Trophoblast cell (in vitro differentiated cells and primary cell): ENCODE data around the gene CCDC106.

Experiments used
- DNase-seq, 2 donors: peaks; one replicate each; pipeline ENCODE4 v3.0.0-alpha.2; 2016
- H2AFZ ChIP-seq: 2 replicates; pipeline ENCODE4 v1.6.1; 2013; ENCODE audit warnings: low read length, moderate library complexity, mild to moderate bottlenecking; ENCODE audit not compliant: insufficient read depth, poor library complexity
- H2AK5ac ChIP-seq: 2 replicates; pipeline ENCODE4 v1.6.1; 2013; ENCODE audit warnings: mild to moderate bottlenecking, low read length
- H2BK120ac ChIP-seq: 2 replicates; pipeline ENCODE4 v1.6.1; 2013; ENCODE audit warnings: low read length, mild to moderate bottlenecking, moderate library complexity; ENCODE audit not compliant: insufficient read depth, poor library complexity
- H2BK12ac ChIP-seq: 2 replicates; pipeline ENCODE4 v1.6.1; 2013; ENCODE audit warnings: mild to moderate bottlenecking, low read length, moderate library complexity
- H2BK5ac ChIP-seq: 2 replicates; pipeline ENCODE4 v1.6.1; 2013; ENCODE audit warnings: low read length, low read depth, moderate library complexity, mild to moderate bottlenecking; ENCODE audit not compliant: poor library complexity
- H3K14ac ChIP-seq: 2 replicates; pipeline ENCODE4 v1.6.1; 2013; ENCODE audit warnings: mild to moderate bottlenecking, low read length
- H3K18ac ChIP-seq: 2 replicates; pipeline ENCODE4 v1.6.1; 2013; ENCODE audit warnings: mild to moderate bottlenecking, low read length
- H3K23ac ChIP-seq: 2 replicates; pipeline ENCODE4 v1.6.1; 2013; ENCODE audit warnings: low read length
- H3K27ac ChIP-seq: 2 replicates; pipeline ENCODE4 v1.5.1; 2013; ENCODE audit warnings: low read depth, mild to moderate bottlenecking, inconsistent platforms, low read length, moderate library complexity
- H3K27me3 ChIP-seq: 2 replicates; pipeline ENCODE4 v1.6.1; 2013; ENCODE audit warnings: inconsistent platforms, mild to moderate bottlenecking, low read length, moderate library complexity; ENCODE audit not compliant: insufficient read depth
- H3K36me3 ChIP-seq, 2 experiments: 1 replicate in 1 of 2; 2 replicates in 1 of 2; pipeline ENCODE4 v1.6.1; 2013; ENCODE audit warnings: low read length in 2 of 2, mild to moderate bottlenecking in 2 of 2, moderate library complexity in 1 of 2; ENCODE audit not compliant: insufficient read depth in 2 of 2, control insufficient read depth in 1 of 2
- H3K4ac ChIP-seq: 2 replicates; pipeline ENCODE4 v1.6.1; 2013; ENCODE audit warnings: low read depth, mild to moderate bottlenecking, low read length, moderate library complexity
- H3K4me1 ChIP-seq, 2 experiments: 1 replicate in 1 of 2; 2 replicates in 1 of 2; pipeline ENCODE4 v1.6.1; 2013; ENCODE audit warnings: low read length in 2 of 2, mild to moderate bottlenecking in 2 of 2, moderate library complexity in 1 of 2; ENCODE audit not compliant: insufficient read depth in 2 of 2, control insufficient read depth in 1 of 2
- H3K4me2 ChIP-seq: 2 replicates; pipeline ENCODE4 v1.6.1; 2013; ENCODE audit warnings: inconsistent platforms, mild to moderate bottlenecking, low read length, moderate library complexity
- H3K4me3 ChIP-seq: 2 replicates; pipeline ENCODE4 v1.5.1; 2013; ENCODE audit warnings: mild to moderate bottlenecking, low read depth, low read length, inconsistent platforms
- H3K79me1 ChIP-seq: one replicate; pipeline ENCODE4 v1.6.1; 2013; ENCODE audit warnings: low read length
- H3K79me2 ChIP-seq: 2 replicates; pipeline ENCODE4 v1.6.1; 2013; ENCODE audit warnings: low read length, mild to moderate bottlenecking; ENCODE audit not compliant: control insufficient read depth, insufficient read depth, poor library complexity
- H3K9ac ChIP-seq: 2 replicates; pipeline ENCODE4 v1.6.1; 2013; ENCODE audit warnings: mild to moderate bottlenecking, low read length
- H3K9me3 ChIP-seq: 2 replicates; pipeline ENCODE4 v1.6.1; 2013; ENCODE audit warnings: low read depth, mild to moderate bottlenecking, control low read depth, inconsistent platforms, low read length; ENCODE audit not compliant: insufficient read depth
- H4K12ac ChIP-seq: 2 replicates; pipeline ENCODE4 v1.6.1; 2013; ENCODE audit warnings: low read depth, mild to moderate bottlenecking, low read length, moderate library complexity
- H4K8ac ChIP-seq: 2 replicates; pipeline ENCODE4 v1.6.1; 2013; ENCODE audit warnings: low read depth, mild to moderate bottlenecking, low read length, moderate library complexity
- H4K91ac ChIP-seq: one replicate; pipeline ENCODE4 v1.6.1; 2013; ENCODE audit warnings: low read depth, mild to moderate bottlenecking, low read length, moderate library complexity
- WGBS: extraction: QIAGEN DNeasy Blood & Tissue Kit; methylation state at CpG from one replicate; pipeline ENCODE4 v1.1.7; 2013; ENCODE audit warnings: missing lambda C conversion rate; ENCODE audit not compliant: insufficient read length, insufficient coverage; ENCODE audit errors: extremely low coverage; 5-methylcytosine and 5-hydroxymethylcytosine counted together

Gene CCDC106

GRCh38 chr19:55638864-55639359 is 9.1 kb upstream of the CCDC106 start:
- H3K4ac ChIP-seq, result no peak overlapping the region
- no peak overlapping the region for H2BK5ac ChIP-seq
- no CpG with 5 or more reads among the region's 6 CpGs for WGBS
- DNase-seq, result peak in 1 of 2 donors; percentile 43
- H2AFZ ChIP-seq, result no peak overlapping the region
- no peak overlapping the region for H3K23ac ChIP-seq
- H3K79me2 ChIP-seq, result peaks cover 25% of the 10 kb centered on the region
- no peak overlapping the region for H3K27ac ChIP-seq
- H4K8ac ChIP-seq, result no peak overlapping the region
- no peak overlapping the region for H2AK5ac ChIP-seq
- peaks cover 4 to 7% of the 10 kb centered on the region in 2 experiments for H3K36me3 ChIP-seq
- peaks cover 24 to 31% of the 10 kb centered on the region in 2 experiments for H3K4me1 ChIP-seq
- H3K18ac ChIP-seq, result no peak overlapping the region
- H2BK12ac ChIP-seq, result no peak overlapping the region
- no peak overlapping the region for H3K4me2 ChIP-seq
- H3K4me3 ChIP-seq, result no peak overlapping the region
- H2BK120ac ChIP-seq, result no peak overlapping the region
- no peak overlapping the region for H3K9ac ChIP-seq
- H3K14ac ChIP-seq, result no peak overlapping the region
- no peaks in the 10 kb centered on the region for H3K27me3 ChIP-seq
- no peak overlapping the region for H4K91ac ChIP-seq
- H3K9me3 ChIP-seq, result no peaks in the 10 kb centered on the region
- H3K79me1 ChIP-seq, result peaks cover 25% of the 10 kb centered on the region
- H4K12ac ChIP-seq, result peak overlapping the region; percentile 33

GRCh38 chr19:55640043-55640576 is 7.9 kb upstream of the CCDC106 start:
- WGBS, result no CpG with 5 or more reads among the region's 38 CpGs
- H3K36me3 ChIP-seq, result peaks cover 11 to 15% of the 10 kb centered on the region in 2 experiments
- H3K9ac ChIP-seq, result peak overlapping the region; percentile 6
- H3K23ac ChIP-seq, result no peak overlapping the region
- peak overlapping the region; percentile 91 for H2AK5ac ChIP-seq
- peak overlapping the region; percentile 90 for H3K27ac ChIP-seq
- DNase-seq, result peak; percentile 67 to 69
- H2BK12ac ChIP-seq, result no peak overlapping the region
- H3K79me1 ChIP-seq, result peaks cover 23% of the 10 kb centered on the region
- H4K91ac ChIP-seq, result peak overlapping the region; percentile 82
- no peaks in the 10 kb centered on the region for H3K27me3 ChIP-seq
- H3K14ac ChIP-seq, result peak overlapping the region; percentile 85
- peak overlapping the region; percentile 73 for H3K4me3 ChIP-seq
- peak overlapping the region; percentile 81 for H2BK5ac ChIP-seq
- H3K4ac ChIP-seq, result peak overlapping the region; percentile 4
- peak overlapping the region; percentile 85 for H4K8ac ChIP-seq
- H3K9me3 ChIP-seq, result no peaks in the 10 kb centered on the region
- H2AFZ ChIP-seq, result peak overlapping the region; percentile 73
- H4K12ac ChIP-seq, result peak overlapping the region; percentile 85
- peaks cover 25 to 33% of the 10 kb centered on the region in 2 experiments for H3K4me1 ChIP-seq
- H3K4me2 ChIP-seq, result peak overlapping the region; percentile 97
- H3K79me2 ChIP-seq, result peaks cover 28% of the 10 kb centered on the region
- H3K18ac ChIP-seq, result peak overlapping the region; percentile 79
- H2BK120ac ChIP-seq, result no peak overlapping the region

- DNase-seq, result peak in 1 of 2 donors; percentile 61
Measured at GRCh38 chr19:55640577-55641425, 7.2 kb upstream of the CCDC106 start, which contains the start of gene ZNF580. ZNF580 (plus strand) TSS chr19:55641002; CDS start chr19:55642509, 1,507 bp downstream.

GRCh38 chr19:55641426-55642152 is 6.4 kb upstream of the CCDC106 start:
- peak overlapping the region; percentile 77 for H3K9ac ChIP-seq
- H2BK5ac ChIP-seq, result peak overlapping the region; percentile 78
- H2AK5ac ChIP-seq, result peak overlapping the region; percentile 45
- peak overlapping the region; percentile 83 for H3K4ac ChIP-seq
- peak overlapping the region; percentile 50 for H3K18ac ChIP-seq
- WGBS, result no CpG with 5 or more reads among the region's 25 CpGs
- H3K27ac ChIP-seq, result peak overlapping the region; percentile 90
- H3K36me3 ChIP-seq, result peaks cover 16 to 19% of the 10 kb centered on the region in 2 experiments
- peaks cover 20% of the 10 kb centered on the region for H3K79me2 ChIP-seq
- peak overlapping the region; percentile 85 for H3K4me3 ChIP-seq
- no peak overlapping the region for H2BK12ac ChIP-seq
- peak overlapping the region; percentile 50 for H2AFZ ChIP-seq
- DNase-seq, result no peak
- peaks cover 18 to 23% of the 10 kb centered on the region in 2 experiments for H3K4me1 ChIP-seq
- H3K9me3 ChIP-seq, result no peaks in the 10 kb centered on the region
- peak overlapping the region; percentile 89 for H4K8ac ChIP-seq
- peak overlapping the region; percentile 91 for H4K12ac ChIP-seq
- peak overlapping the region; percentile 97 for H3K4me2 ChIP-seq
- H3K79me1 ChIP-seq, result peaks cover 20% of the 10 kb centered on the region
- H4K91ac ChIP-seq, result peak overlapping the region; percentile 90
- no peaks in the 10 kb centered on the region for H3K27me3 ChIP-seq
- no peak overlapping the region for H3K23ac ChIP-seq
- peak overlapping the region; percentile 74 for H2BK120ac ChIP-seq
- H3K14ac ChIP-seq, result peak overlapping the region; percentile 91

More at GRCh38 chr19:55640577-55641425, 7.2 kb upstream of the CCDC106 start, which contains the start of gene ZNF580:
- H3K23ac ChIP-seq, result no peak within 1 kb of the TSS
- peak within 1 kb of the TSS; percentile 83 for H3K4ac ChIP-seq
- H3K18ac ChIP-seq, result peak within 1 kb of the TSS; percentile 79
- H3K4me1 ChIP-seq, result peaks cover 21 to 28% of the 10 kb centered on the region in 2 experiments
- no CpG with 5 or more reads among the region's 89 CpGs for WGBS
- H2AK5ac ChIP-seq, result peak within 1 kb of the TSS; percentile 91
- no peak within 1 kb of the TSS for H2BK12ac ChIP-seq
- H3K27ac ChIP-seq, result peak within 1 kb of the TSS; percentile 90
- H2BK5ac ChIP-seq, result peak within 1 kb of the TSS; percentile 81
- H4K12ac ChIP-seq, result peak within 1 kb of the TSS; percentile 91
- peaks cover 20% of the 10 kb centered on the region for H3K79me1 ChIP-seq
- peak within 1 kb of the TSS; percentile 97 for H3K4me2 ChIP-seq
- H3K4me3 ChIP-seq, result peak within 1 kb of the TSS; percentile 73
- H3K9me3 ChIP-seq, result no peaks in the 10 kb centered on the region
- peak within 1 kb of the TSS; percentile 90 for H4K91ac ChIP-seq
- peak within 1 kb of the TSS; percentile 73 for H2AFZ ChIP-seq
- peak within 1 kb of the TSS; percentile 91 for H3K14ac ChIP-seq
- H3K36me3 ChIP-seq, result peaks cover 16 to 20% of the 10 kb centered on the region in 2 experiments
- peak within 1 kb of the TSS; percentile 74 for H2BK120ac ChIP-seq
- peak within 1 kb of the TSS; percentile 77 for H3K9ac ChIP-seq
- H3K27me3 ChIP-seq, result no peaks in the 10 kb centered on the region
- H4K8ac ChIP-seq, result peak within 1 kb of the TSS; percentile 89
- H3K79me2 ChIP-seq, result peaks cover 23% of the 10 kb centered on the region
